Stomach (tissue), 9 donors: ENCODE measurements around the gene SNORC. TPM values are rescaled to one million over a fixed set of nuclear protein-coding genes. Genes with fewer than 3 reads are reported as not detected.

Experiments used
- DNase-seq, 2 donors: peaks; one replicate each; pipeline versions ENCODE4 v3.0.0 to v3.0.0-alpha.2; 2013 to 2019
- H3K27ac ChIP-seq, 5 donors: fragments of 200-600 bp in 4 of 5; sonication (generic) in 4 of 5; one replicate each; pipeline ENCODE4 v1.5.1; 2013 to 2019; ENCODE audit warnings: mild to moderate bottlenecking in 1 of 5, moderate library complexity in 1 of 5
- H3K27me3 ChIP-seq, 3 donors: fragments of 200-600 bp; sonication (generic); one replicate each; pipeline ENCODE4 v1.5.1; 2017 to 2019; ENCODE audit warnings: mixed run types in 1 of 3
- H3K36me3 ChIP-seq, 4 donors: fragments of 200-600 bp; sonication (generic); 1 replicate in 3 of 4; 2 replicates in 1 of 4; pipeline ENCODE4 v1.5.1; 2016 to 2019
- H3K4me1 ChIP-seq, 4 donors: fragments of 200-600 bp; sonication (generic); one replicate each; pipeline ENCODE4 v1.5.1; 2016 to 2019
- H3K4me3 ChIP-seq, 4 donors: fragments of 200-600 bp; sonication (generic) in 3 of 4; one replicate each; pipeline ENCODE4 v1.5.1; 2016 to 2019; ENCODE audit warnings: mild to moderate bottlenecking in 1 of 4
- H3K9me3 ChIP-seq, 4 donors: fragments of 200-600 bp; sonication (generic); one replicate each; pipeline ENCODE4 v1.5.1; 2016 to 2019
- EP300 ChIP-seq: sonication (generic); formaldehyde crosslinking; IDR thresholded peaks from one replicate; pipeline ENCODE4 v1.6.1; 2017; ENCODE audit warnings: antibody characterized with exemption
- POLR2A ChIP-seq, 4 donors: fragments of 450-650 bp; IDR thresholded peaks; one replicate each; pipeline ENCODE4 v1.6.1; 2016; ENCODE audit warnings: antibody characterized with exemption in 4 of 4, control low read depth in 2 of 4, mild to moderate bottlenecking in 1 of 4, moderate library complexity in 1 of 4
- POLR2AphosphoS5 ChIP-seq, 3 donors: sonication (generic); formaldehyde crosslinking; IDR thresholded peaks; one replicate each; pipeline ENCODE4 v1.6.1; 2016; ENCODE audit warnings: antibody characterized with exemption in 3 of 3
- WGBS, 5 donors: extraction: QIAGEN DNeasy Blood & Tissue Kit in 3 of 5; methylation state at CpG; one replicate each; pipeline versions ENCODE4 v1.1.5 to v1.1.7; 2013 to 2018; 5-methylcytosine and 5-hydroxymethylcytosine counted together
- intact Hi-C: fragments of 100-400 bp; cut with DNase I; formaldehyde crosslinking; loops from one replicate; pipeline ENCODE4 v1.15.1; 2023; ENCODE audit warnings: low total_unique reads
- polyA plus RNA-seq, 3 donors: library from polyadenylated mRNA; stranded (reverse); fragments of 200-250 nt; gene quantifications; one replicate each; pipeline ENCODE4 v1.2.3, GENCODE V29; 2013
- total RNA-seq, 5 donors: library from RNA; depleted of rRNA; stranded (reverse); fragments of >200 nt; gene quantifications; one replicate each; pipeline versions ENCODE4 v1.1.0 to v1.2.3, GENCODE V29; 2014 to 2016
- TF ChIP-seq, protein P1 (sequence below), 7 experiments: fragments of 450-650 bp in 4 of 7; fragments of 200-600 bp in 3 of 7; sonication (generic) in 3 of 7; IDR thresholded peaks; one replicate each; pipeline ENCODE4 v1.5.1; 2016 to 2019; ENCODE audit warnings: antibody characterized with exemption in 7 of 7, control low read depth in 2 of 7, mild to moderate bottlenecking in 1 of 7
- donor health status: healthy with polysubstance abuse.
- donor health status: Bipolar disorder and iron deficiency.
- donor health status: healthy.

Gene SNORC
- total and polyA plus RNA-seq, 8 donors = 0.55 to 23.8 (median 6.3) TPM; not detected in 1

DNA sequence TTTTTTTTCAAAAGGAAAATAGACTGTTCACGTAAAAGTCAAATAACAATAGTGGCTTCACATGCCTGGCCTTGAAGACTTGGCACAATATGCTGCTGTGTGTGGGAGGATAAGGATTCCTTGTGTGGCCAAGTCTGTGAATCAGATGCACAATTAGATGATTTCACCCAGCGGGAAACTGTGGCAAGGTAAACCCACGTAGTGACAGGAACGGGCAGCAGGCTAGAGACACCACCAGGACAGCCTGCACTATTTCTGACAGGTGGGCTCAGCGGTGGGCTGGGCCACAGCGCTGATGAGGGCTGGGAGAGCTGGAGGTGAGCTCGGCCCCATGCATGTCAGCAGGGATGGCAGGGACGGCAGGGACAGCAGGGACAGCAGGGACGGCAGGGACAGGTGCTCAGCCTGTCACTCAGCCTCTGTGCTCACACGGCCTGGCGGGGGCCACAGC lies 21.6 kb downstream of the SNORC start:
- intact Hi-C loops = no loop called here
- H3K4me1 ChIP-seq = peaks cover 0 to 5% (median 0%) of the 10 kb centered on the region in 4 donors
- peaks cover 0 to 12% (median 3%) of the 10 kb centered on the region in 4 donors for H3K36me3 ChIP-seq
- no peaks in the 10 kb centered on the region for H3K9me3 ChIP-seq
- DNase-seq = no peak
- H3K27me3 ChIP-seq = peaks cover 0 to 55% (median 0%) of the 10 kb centered on the region in 3 donors
- 75 to 84% (median 80%) methylated on average over 9 to 11 of the region's 11 CpGs for WGBS, 5 donors
- no peak overlapping the region for H3K4me3 ChIP-seq
- no peak overlapping the region for H3K27ac ChIP-seq
- TF ChIP-seq, protein P1, sequence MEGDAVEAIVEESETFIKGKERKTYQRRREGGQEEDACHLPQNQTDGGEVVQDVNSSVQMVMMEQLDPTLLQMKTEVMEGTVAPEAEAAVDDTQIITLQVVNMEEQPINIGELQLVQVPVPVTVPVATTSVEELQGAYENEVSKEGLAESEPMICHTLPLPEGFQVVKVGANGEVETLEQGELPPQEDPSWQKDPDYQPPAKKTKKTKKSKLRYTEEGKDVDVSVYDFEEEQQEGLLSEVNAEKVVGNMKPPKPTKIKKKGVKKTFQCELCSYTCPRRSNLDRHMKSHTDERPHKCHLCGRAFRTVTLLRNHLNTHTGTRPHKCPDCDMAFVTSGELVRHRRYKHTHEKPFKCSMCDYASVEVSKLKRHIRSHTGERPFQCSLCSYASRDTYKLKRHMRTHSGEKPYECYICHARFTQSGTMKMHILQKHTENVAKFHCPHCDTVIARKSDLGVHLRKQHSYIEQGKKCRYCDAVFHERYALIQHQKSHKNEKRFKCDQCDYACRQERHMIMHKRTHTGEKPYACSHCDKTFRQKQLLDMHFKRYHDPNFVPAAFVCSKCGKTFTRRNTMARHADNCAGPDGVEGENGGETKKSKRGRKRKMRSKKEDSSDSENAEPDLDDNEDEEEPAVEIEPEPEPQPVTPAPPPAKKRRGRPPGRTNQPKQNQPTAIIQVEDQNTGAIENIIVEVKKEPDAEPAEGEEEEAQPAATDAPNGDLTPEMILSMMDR (IDR thresholded peaks at IDR 0.05) = no peak
- TF ChIP-seq POLR2A (IDR thresholded peaks at IDR 0.05) (no peak), POLR2AphosphoS5 (IDR thresholded peaks at IDR 0.05) (no peak), EP300 (no peak)

DNA sequence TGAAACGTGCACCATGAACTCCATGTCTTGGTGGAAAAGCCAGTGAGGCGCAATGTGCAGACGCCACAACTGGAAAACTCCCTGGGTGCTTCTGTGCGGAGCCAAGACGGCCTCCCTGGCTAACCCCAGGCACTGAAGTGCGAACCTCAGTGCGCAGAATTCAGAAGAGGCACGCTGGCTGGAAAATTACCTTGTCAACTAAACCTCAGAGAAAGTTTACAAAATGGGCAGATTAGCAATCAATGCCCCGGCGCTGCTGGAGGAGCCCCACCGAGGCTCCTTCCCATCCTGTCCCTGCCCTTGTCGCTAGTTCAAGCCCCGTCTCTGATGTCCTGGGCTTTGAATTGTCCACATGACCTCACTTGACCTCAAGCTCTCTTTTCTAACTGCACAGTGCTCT lies 22.2 kb downstream of the SNORC start:
- no peak for TF ChIP-seq POLR2AphosphoS5 (IDR thresholded peaks at IDR 0.05)
- TF ChIP-seq, protein P1 (IDR thresholded peaks at IDR 0.05) = no peak
- Histone ChIP-seq H3K27ac (no peak overlapping the region), H3K4me1 (peaks cover 0 to 5% (median 0%) of the 10 kb centered on the region in 4 donors), H3K9me3 (no peaks in the 10 kb centered on the region), H3K27me3 (peaks cover 0 to 49% (median 0%) of the 10 kb centered on the region in 3 donors), H3K36me3 (peaks cover 0 to 12% (median 3%) of the 10 kb centered on the region in 4 donors), H3K4me3 (no peak overlapping the region)
- DNase-seq = no peak
- intact Hi-C loops = no loop called here
- 90 to 94% (median 93%) methylated on average over 13 of the region's 13 CpGs for WGBS, 5 donors

DNA sequence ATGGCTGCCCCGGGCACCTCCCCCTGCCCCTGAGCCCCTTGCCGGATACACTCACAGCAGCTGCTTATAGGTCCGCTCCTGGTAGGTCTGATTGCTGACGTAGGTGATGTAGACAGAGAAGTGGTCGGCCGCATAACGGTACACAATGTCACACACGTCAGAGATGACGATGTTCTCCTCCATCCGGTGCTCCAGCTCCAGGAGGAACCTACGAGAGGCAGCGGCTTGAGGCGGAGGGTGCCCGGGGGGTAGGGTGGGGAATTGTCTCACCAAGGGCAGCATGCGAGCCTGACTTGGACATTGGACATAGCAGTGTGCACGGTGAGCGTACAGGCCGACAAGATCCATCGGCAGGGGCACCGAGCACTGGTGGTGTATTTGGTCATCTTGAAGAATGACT lies 22.8 kb downstream of the SNORC start:
- no peak overlapping the region for H3K27ac ChIP-seq
- TF ChIP-seq EP300 = no peak
- no peak for TF ChIP-seq POLR2AphosphoS5 (IDR thresholded peaks at IDR 0.05)
- TF ChIP-seq, protein P1 (IDR thresholded peaks at IDR 0.05) = no peak
- no peak for TF ChIP-seq POLR2A (IDR thresholded peaks at IDR 0.05)
- H3K27me3 ChIP-seq = peaks cover 0 to 46% (median 0%) of the 10 kb centered on the region in 3 donors
- WGBS, 5 donors = 91 to 94% (median 93%) methylated on average over 18 to 20 of the region's 20 CpGs
- intact Hi-C loops = no loop called here
- DNase-seq = no peak
- H3K36me3 ChIP-seq = peaks cover 0 to 12% (median 3%) of the 10 kb centered on the region in 4 donors
- H3K9me3 ChIP-seq = no peaks in the 10 kb centered on the region
- H3K4me1 ChIP-seq = peaks cover 0 to 5% (median 0%) of the 10 kb centered on the region in 4 donors
- no peak overlapping the region for H3K4me3 ChIP-seq

DNA sequence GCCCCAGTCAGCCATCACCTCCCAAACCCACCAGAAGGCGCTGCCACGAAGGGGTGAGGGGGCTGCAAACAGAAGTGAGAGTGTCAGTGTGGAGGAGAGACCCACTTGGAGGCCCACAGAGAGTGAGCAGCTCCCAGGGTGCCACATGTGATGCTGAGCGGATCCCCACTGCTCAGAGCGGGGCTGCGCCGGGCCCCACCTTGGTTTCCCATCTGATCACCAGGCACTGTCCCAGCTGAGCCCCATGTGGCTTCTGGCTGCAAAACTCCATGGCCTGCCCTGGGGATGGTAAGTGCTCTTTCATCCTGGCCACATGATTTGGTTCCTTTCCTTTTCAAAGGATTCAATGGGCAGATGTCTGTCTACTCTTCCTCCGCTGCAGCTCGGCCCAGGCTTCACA lies 23.8 kb downstream of the SNORC start:
- intact Hi-C loops = no loop called here
- peak in 1 of 2 donors; percentile 10 for DNase-seq
- Histone ChIP-seq H3K36me3 (peaks cover 0 to 12% (median 3%) of the 10 kb centered on the region in 4 donors), H3K4me1 (peaks cover 0 to 5% (median 0%) of the 10 kb centered on the region in 4 donors), H3K4me3 (no peak overlapping the region), H3K9me3 (no peaks in the 10 kb centered on the region), H3K27me3 (peaks cover 0 to 46% (median 0%) of the 10 kb centered on the region in 3 donors), H3K27ac (no peak overlapping the region)
- WGBS, 5 donors = 91 to 99% (median 96%) methylated on average over 8 of the region's 8 CpGs
- no peak for TF ChIP-seq POLR2AphosphoS5 (IDR thresholded peaks at IDR 0.05)
- TF ChIP-seq, protein P1 (IDR thresholded peaks at IDR 0.05) = no peak
- TF ChIP-seq EP300 = no peak
- no peak for TF ChIP-seq POLR2A (IDR thresholded peaks at IDR 0.05)
